ENCODE measurements around the gene C22orf15.

DNA sequence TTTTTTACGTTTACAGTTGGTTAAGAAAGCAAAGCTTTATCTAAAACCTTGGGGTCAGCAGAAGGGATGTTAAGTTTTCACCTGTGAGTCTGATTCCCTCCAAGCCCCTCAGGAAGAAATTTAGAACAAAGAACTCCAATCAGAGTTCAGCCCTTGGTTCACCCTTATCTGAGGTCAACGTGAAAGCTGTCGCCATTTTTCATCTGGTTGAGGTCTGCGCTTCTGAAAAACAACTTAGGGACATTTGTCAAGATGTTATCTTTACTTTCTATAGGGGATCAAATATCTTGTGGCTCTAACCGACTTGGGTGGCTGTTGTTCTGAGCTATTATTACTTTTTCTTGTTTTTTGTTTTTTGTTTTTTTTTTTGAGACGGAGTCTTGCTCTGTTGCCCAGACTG lies 41.9 kb upstream of the C22orf15 start:
- no peak for TF ChIP-seq POLR2AphosphoS5 (IDR thresholded peaks at IDR 0.05)
- TF ChIP-seq, protein P1, sequence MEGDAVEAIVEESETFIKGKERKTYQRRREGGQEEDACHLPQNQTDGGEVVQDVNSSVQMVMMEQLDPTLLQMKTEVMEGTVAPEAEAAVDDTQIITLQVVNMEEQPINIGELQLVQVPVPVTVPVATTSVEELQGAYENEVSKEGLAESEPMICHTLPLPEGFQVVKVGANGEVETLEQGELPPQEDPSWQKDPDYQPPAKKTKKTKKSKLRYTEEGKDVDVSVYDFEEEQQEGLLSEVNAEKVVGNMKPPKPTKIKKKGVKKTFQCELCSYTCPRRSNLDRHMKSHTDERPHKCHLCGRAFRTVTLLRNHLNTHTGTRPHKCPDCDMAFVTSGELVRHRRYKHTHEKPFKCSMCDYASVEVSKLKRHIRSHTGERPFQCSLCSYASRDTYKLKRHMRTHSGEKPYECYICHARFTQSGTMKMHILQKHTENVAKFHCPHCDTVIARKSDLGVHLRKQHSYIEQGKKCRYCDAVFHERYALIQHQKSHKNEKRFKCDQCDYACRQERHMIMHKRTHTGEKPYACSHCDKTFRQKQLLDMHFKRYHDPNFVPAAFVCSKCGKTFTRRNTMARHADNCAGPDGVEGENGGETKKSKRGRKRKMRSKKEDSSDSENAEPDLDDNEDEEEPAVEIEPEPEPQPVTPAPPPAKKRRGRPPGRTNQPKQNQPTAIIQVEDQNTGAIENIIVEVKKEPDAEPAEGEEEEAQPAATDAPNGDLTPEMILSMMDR (IDR thresholded peaks at IDR 0.05) = no peak

Measured in sigmoid colon (tissue), 4 donors.